GM13976 (cell line): ENCODE results near the gene RUNX2.

Source experiments
- DNase-seq: peaks from one replicate; pipeline ENCODE4 v3.0.0; 2012; ENCODE audit warnings: low spot score
- CTCF ChIP-seq: IDR thresholded peaks from 2 replicates; pipeline ENCODE4 v1.5.1; 2012; ENCODE audit warnings: borderline replicate concordance, mild to moderate bottlenecking; ENCODE audit not compliant: insufficient read depth; ENCODE audit errors: extremely low read depth, missing control alignments, control extremely low read depth
- in situ Hi-C: fragments of 300-500 bp; cut with MboI; formaldehyde crosslinking; loops from one replicate; pipeline ENCODE4 v1.12.0; 2022; ENCODE audit warnings: low sequenced_read_pairs, mixed read lengths, inconsistent platforms; ENCODE audit not compliant: unreplicated experiment

RUNX2 gene

GRCh38 chr6:45377554-45378333 lies 49.6 kb downstream of the RUNX2 start, which contains the start of gene SUPT3H:
Gene SUPT3H (minus strand): TSS chr6:45377934.
- peak; percentile 24 for TF ChIP-seq CTCF
- peak; percentile 92 for DNase-seq
- in situ Hi-C loops, result no loop called here

- in situ Hi-C loops, result no loop called here
- no peak for TF ChIP-seq CTCF
- peak; percentile 25 for DNase-seq
Observed at GRCh38 chr6:45378334-45378926, 50.3 kb downstream of the RUNX2 start.

GRCh38 chr6:45382391-45382790 lies 54.3 kb downstream of the RUNX2 start:
- in situ Hi-C loops, result no loop called here
- no peak for TF ChIP-seq CTCF
- no peak for DNase-seq

GRCh38 chr6:45386501-45386900 lies 58.4 kb downstream of the RUNX2 start:
- TF ChIP-seq CTCF, result no peak
- in situ Hi-C loops, result no loop called here
- no peak for DNase-seq

- in situ Hi-C loops, result no loop called here
- TF ChIP-seq CTCF, result no peak
- no peak for DNase-seq
Observed at GRCh38 chr6:45387236-45387635, 59.1 kb downstream of the RUNX2 start.

GRCh38 chr6:45388328-45388727 lies 60.2 kb downstream of the RUNX2 start:
- DNase-seq, result no peak
- no peak for TF ChIP-seq CTCF
- in situ Hi-C loops, result no loop called here
